Lung (tissue), 12 donors: Measurements from ENCODE around the gene TAOK1. TPM values are rescaled to one million over a fixed set of nuclear protein-coding genes. Genes with fewer than 3 reads are reported as not detected.
A peak's percentile ranks its signal among the peaks of the same experiment; 100 is the strongest.

Source experiments
- ATAC-seq: fragments of 200-7000 bp; cut with Tn5 transposase; one replicate; pipeline ENCODE4 v1.9.1; 2020; ENCODE audit warnings: moderate number of reproducible peaks; ENCODE audit not compliant: insufficient read depth, low FRiP score
- DNase-seq, 3 donors: peaks; one replicate each; pipeline ENCODE4 v3.0.0-alpha.2; 2013 to 2017
- H3K27ac ChIP-seq, 2 donors: one replicate each; pipeline ENCODE4 v1.5.1; 2013; ENCODE audit warnings: mild to moderate bottlenecking in 2 of 2, moderate library complexity in 2 of 2, control low read depth in 1 of 2, inconsistent platforms in 1 of 2, low read depth in 1 of 2, low read length in 1 of 2
- H3K27me3 ChIP-seq, 3 donors: one replicate each; pipeline ENCODE4 v1.5.1; 2013; ENCODE audit warnings: low read length in 2 of 3; ENCODE audit not compliant: control insufficient read depth in 3 of 3, insufficient read depth in 3 of 3
- H3K36me3 ChIP-seq, 4 donors: one replicate each; pipeline ENCODE4 v1.5.1; 2013; ENCODE audit warnings: low read length in 4 of 4, mild to moderate bottlenecking in 1 of 4, moderate library complexity in 1 of 4; ENCODE audit not compliant: control insufficient read depth in 4 of 4, insufficient read depth in 4 of 4
- H3K4me1 ChIP-seq, 5 donors: one replicate each; pipeline ENCODE4 v1.5.1; 2013; ENCODE audit warnings: low read length in 5 of 5, mild to moderate bottlenecking in 2 of 5, moderate library complexity in 1 of 5; ENCODE audit not compliant: control insufficient read depth in 5 of 5, insufficient read depth in 5 of 5
- H3K4me3 ChIP-seq: one replicate; pipeline ENCODE4 v1.5.1; 2013; ENCODE audit warnings: mild to moderate bottlenecking, control low read depth, moderate library complexity
- H3K9ac ChIP-seq, 2 donors: one replicate each; pipeline ENCODE4 v1.5.1; 2013; ENCODE audit warnings: low read length in 2 of 2, control low read depth in 1 of 2; ENCODE audit not compliant: insufficient read depth in 1 of 2
- H3K9me3 ChIP-seq, 4 donors: one replicate each; pipeline ENCODE4 v1.5.1; 2013; ENCODE audit warnings: low read length in 3 of 4, mild to moderate bottlenecking in 1 of 4, moderate library complexity in 1 of 4; ENCODE audit not compliant: control insufficient read depth in 4 of 4, insufficient read depth in 3 of 4
- WGBS, 2 donors: extraction: QIAGEN DNeasy Blood & Tissue Kit; methylation state at CpG; one replicate each; pipeline ENCODE4 v1.1.7; 2013; 5-methylcytosine and 5-hydroxymethylcytosine counted together
- polyA plus RNA-seq, 2 donors: library from polyadenylated mRNA; stranded (reverse); fragments of 200-250 nt; gene quantifications; one replicate each; pipeline ENCODE4 v1.2.1, GENCODE V29; 2013
- total RNA-seq, 2 donors: library from RNA; depleted of rRNA in 1 of 2; stranded (reverse); fragments of >200 nt in 1 of 2; gene quantifications; one replicate each; pipeline ENCODE4 v1.2.1, GENCODE V29; 2014 to 2021
- TF ChIP-seq, protein P1 (sequence below): IDR thresholded peaks from 2 replicates; pipeline ENCODE4 v1.5.1; 2012; ENCODE audit warnings: mild to moderate bottlenecking; ENCODE audit errors: control extremely low read depth, extremely low read depth
- donor health status: control.
- donor health status: control.
- donor health status: Bipolar disorder and iron deficiency.
- donor health status: healthy.
- donor health status: DM: yes; HTN: yes; CAD: no.

Gene TAOK1
- total and polyA plus RNA-seq, 4 donors: 8.8 to 81.0 (median 37.3) TPM

DNA sequence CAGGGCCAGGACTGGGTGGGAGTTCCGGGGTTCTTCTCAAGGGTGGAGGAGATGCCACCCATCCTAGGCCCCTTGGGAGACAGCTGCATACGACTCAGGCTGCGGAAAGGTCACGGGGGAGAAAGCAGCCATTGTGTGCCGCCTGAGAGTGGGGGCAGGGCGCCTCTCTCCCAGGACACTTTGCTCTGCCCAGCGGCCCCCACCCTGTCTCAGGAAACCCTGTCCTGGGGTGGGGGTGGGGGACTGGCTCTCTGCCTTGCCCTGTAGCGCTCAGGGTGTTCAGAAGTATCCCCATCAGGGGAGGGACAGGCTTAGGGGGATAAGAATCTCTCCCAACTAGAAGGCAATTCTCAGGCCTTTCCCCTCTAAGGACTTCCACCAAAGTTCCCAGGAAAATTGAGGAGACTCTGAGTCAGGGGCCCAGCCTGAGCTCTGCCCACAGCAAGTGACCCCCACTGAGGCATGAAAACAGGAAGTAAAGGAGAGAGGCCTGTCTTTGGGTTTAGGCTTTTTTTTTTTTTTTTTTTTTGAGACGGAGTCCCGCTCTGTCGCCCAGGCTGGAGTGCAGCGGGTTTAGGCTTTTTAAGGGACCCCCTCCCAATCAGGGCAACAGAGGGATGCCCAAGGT lies 194.4 kb downstream of the TAOK1 start:
- Histone ChIP-seq H3K36me3 (peaks cover 0 to 21% (median 11%) of the 10 kb centered on the region in 4 donors), H3K4me1 (peaks cover 0 to 38% (median 17%) of the 10 kb centered on the region in 5 donors), H3K9ac (no peak overlapping the region), H3K27me3 (no peaks in the 10 kb centered on the region), H3K4me3 (no peak overlapping the region), H3K27ac (peak overlapping the region; percentile 63 to 88), H3K9me3 (peaks cover 0 to 3% (median 0%) of the 10 kb centered on the region in 4 donors)
- WGBS, 2 donors: 56 to 62% methylated on average over 11 to 12 of the region's 12 CpGs
- TF ChIP-seq, protein P1, sequence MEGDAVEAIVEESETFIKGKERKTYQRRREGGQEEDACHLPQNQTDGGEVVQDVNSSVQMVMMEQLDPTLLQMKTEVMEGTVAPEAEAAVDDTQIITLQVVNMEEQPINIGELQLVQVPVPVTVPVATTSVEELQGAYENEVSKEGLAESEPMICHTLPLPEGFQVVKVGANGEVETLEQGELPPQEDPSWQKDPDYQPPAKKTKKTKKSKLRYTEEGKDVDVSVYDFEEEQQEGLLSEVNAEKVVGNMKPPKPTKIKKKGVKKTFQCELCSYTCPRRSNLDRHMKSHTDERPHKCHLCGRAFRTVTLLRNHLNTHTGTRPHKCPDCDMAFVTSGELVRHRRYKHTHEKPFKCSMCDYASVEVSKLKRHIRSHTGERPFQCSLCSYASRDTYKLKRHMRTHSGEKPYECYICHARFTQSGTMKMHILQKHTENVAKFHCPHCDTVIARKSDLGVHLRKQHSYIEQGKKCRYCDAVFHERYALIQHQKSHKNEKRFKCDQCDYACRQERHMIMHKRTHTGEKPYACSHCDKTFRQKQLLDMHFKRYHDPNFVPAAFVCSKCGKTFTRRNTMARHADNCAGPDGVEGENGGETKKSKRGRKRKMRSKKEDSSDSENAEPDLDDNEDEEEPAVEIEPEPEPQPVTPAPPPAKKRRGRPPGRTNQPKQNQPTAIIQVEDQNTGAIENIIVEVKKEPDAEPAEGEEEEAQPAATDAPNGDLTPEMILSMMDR: no peak
- ATAC-seq (no peak), DNase-seq (no peak)

DNA sequence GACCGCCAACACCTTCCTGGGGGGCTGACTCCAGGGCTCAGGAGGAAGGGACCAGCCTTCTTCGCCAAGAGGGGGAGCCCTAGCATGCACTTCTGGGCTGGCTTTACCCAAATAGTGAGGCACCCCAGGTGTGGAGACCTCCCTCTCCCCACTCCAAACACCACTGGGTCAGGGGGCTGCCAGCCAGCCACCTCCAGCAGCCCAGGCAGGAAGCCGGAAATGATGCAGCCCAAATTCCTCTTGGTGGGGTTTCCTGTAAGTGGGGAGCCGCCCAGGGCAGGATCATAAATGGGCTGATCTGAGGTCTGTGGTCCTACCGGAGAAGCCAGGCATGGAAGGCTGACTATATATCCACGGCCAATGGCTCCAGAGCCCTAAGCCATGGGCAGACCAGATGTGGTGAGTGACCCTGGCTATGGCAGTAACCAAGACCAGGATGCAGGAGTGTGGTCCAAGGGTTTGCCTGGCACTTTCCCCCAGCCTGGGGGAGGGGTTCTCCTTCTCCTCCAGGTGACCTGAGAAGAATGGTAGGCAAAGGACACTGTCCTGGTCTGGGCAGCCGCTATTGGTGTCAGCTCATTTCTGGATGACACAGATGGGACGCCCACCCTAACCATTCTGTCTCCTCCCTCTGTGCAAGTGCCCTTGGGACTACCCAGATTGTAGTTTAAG lies 195.1 kb downstream of the TAOK1 start:
- Histone ChIP-seq H3K36me3 (peaks cover 0 to 21% (median 7%) of the 10 kb centered on the region in 4 donors), H3K9me3 (peaks cover 0 to 3% (median 0%) of the 10 kb centered on the region in 4 donors), H3K9ac (no peak overlapping the region), H3K4me3 (peak overlapping the region; percentile 27), H3K27ac (peak overlapping the region; percentile 63 to 88), H3K4me1 (peaks cover 4 to 44% (median 22%) of the 10 kb centered on the region in 5 donors), H3K27me3 (no peaks in the 10 kb centered on the region)
- TF ChIP-seq, protein P1: no peak
- 48 to 54% methylated on average over 8 of the region's 8 CpGs for WGBS, 2 donors
- ATAC-seq (no peak), DNase-seq (peak in 2 of 3 donors; percentile 16 to 44)

DNA sequence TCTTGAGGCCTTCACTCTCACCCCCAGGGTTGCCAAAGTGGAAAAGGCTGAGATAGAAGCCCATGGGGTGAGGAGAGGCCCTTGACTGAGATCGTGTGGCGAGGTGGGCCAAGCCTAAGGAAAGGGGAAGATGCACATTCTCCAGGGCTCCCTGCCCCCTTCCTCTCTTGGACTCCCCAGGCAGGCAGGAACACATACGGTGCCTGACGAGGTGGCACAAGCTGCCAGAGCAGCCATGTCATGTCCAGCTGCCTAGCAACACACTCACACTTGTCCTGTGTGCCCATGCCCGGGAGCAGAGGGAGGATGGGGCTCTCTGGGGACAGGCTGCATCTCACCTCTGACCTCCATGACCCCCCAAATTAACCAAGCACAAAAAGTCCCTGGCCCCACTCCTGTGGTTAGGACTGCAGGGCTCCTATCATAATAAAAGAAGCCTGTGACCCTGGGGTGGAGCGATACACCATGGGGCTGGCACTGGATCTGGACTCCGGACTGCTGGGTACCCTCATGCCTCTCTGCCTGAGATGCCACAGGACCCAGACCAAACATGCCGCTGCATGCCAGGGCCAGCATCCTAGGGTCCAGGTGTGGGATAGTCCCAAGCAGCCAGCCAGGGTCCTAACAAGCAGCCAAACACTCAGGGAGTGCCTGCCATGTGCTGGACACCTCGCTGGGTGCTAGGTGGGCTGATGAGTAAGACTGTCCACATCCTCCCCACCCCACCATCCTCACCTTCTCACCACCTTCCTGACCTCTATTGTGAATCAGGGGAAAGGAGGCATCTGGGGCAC lies 196.7 kb downstream of the TAOK1 start:
- WGBS, 2 donors: 57 to 61% methylated on average over 8 to 9 of the region's 9 CpGs
- DNase-seq: no peak
- peak overlapping the region; percentile 11 to 92 for H3K27ac ChIP-seq
- H3K27me3 ChIP-seq: no peaks in the 10 kb centered on the region
- ATAC-seq: no peak
- no peak overlapping the region for H3K9ac ChIP-seq
- peaks cover 4 to 60% (median 35%) of the 10 kb centered on the region in 5 donors for H3K4me1 ChIP-seq
- H3K36me3 ChIP-seq: peaks cover 0 to 13% (median 6%) of the 10 kb centered on the region in 4 donors
- TF ChIP-seq, protein P1: no peak
- H3K9me3 ChIP-seq: peaks cover 0 to 3% (median 0%) of the 10 kb centered on the region in 4 donors
- H3K4me3 ChIP-seq: no peak overlapping the region
